Breast epithelium (tissue), 4 donors: Measurements from ENCODE around the gene KLHL22. TPM values are rescaled to one million over a fixed set of nuclear protein-coding genes. Genes with fewer than 3 reads are reported as not detected.
"Not testable (repeated sequence)": the region's sequence is repeated elsewhere in the genome, so short reads cannot be mapped to it uniquely, and the experiment has no call there.

ENCODE experiments used
- DNase-seq, 2 donors: peaks; one replicate each; pipeline ENCODE4 v3.0.0-alpha.2; 2019; ENCODE audit warnings: low spot score in 2 of 2
- H3K27ac ChIP-seq, 2 donors: fragments of 200-600 bp; sonication (generic) in 1 of 2; one replicate each; pipeline ENCODE4 v1.5.1; 2016 to 2019; ENCODE audit warnings: mild to moderate bottlenecking in 1 of 2
- H3K27me3 ChIP-seq, 2 donors: fragments of 200-600 bp; sonication (generic) in 1 of 2; one replicate each; pipeline versions ENCODE4 v1.5.1 to v1.6.0; 2017 to 2019; ENCODE audit warnings: control low read depth in 1 of 2, mild to moderate bottlenecking in 1 of 2
- H3K36me3 ChIP-seq: fragments of 200-600 bp; one replicate; pipeline ENCODE4 v1.5.1; 2019
- H3K4me1 ChIP-seq, 2 donors: fragments of 200-600 bp; sonication (generic); one replicate each; pipeline ENCODE4 v1.5.1; 2016 to 2019; ENCODE audit warnings: control low read depth in 1 of 2
- H3K4me3 ChIP-seq, 3 donors: fragments of 200-600 bp; sonication (generic); 1 replicate in 2 of 3; 2 replicates in 1 of 3; pipeline ENCODE4 v1.5.1; 2016 to 2019; ENCODE audit warnings: mild to moderate bottlenecking in 3 of 3, moderate library complexity in 2 of 3
- H3K9me3 ChIP-seq, 2 donors: fragments of 200-600 bp; sonication (generic) in 1 of 2; one replicate each; pipeline ENCODE4 v1.5.1; 2016 to 2019; ENCODE audit warnings: control low read depth in 1 of 2
- CTCF ChIP-seq, 3 donors: fragments of 450-650 bp; IDR thresholded peaks; one replicate each; pipeline ENCODE4 v1.5.1; 2016 to 2017; ENCODE audit warnings: antibody characterized with exemption in 3 of 3, mild to moderate bottlenecking in 3 of 3, moderate library complexity in 3 of 3
- POLR2A ChIP-seq: fragments of 450-650 bp; IDR thresholded peaks from one replicate; pipeline ENCODE4 v1.6.1; 2016; ENCODE audit warnings: antibody characterized with exemption, mild to moderate bottlenecking, moderate library complexity
- POLR2AphosphoS5 ChIP-seq, 3 donors: sonication (generic); formaldehyde crosslinking; IDR thresholded peaks; one replicate each; pipeline ENCODE4 v1.6.1; 2017; ENCODE audit warnings: antibody characterized with exemption in 3 of 3
- intact Hi-C: fragments of 100-400 bp; cut with DNase I; formaldehyde crosslinking; loops from one replicate; pipeline ENCODE4 v1.15.1; 2023; ENCODE audit warnings: low total_unique reads
- total RNA-seq, 3 donors: library from RNA; depleted of rRNA; stranded (reverse); fragments of >200 nt; gene quantifications; one replicate each; pipeline ENCODE4 v1.1.0, GENCODE V29; 2016

The KLHL22 gene
- total RNA-seq, 3 donors from 2014 or later: 28.5 to 38.0 (median 35.4) TPM

- Histone ChIP-seq H3K4me3 (no peak overlapping the region), H3K36me3 (no peaks in the 10 kb centered on the region), H3K4me1 (peaks cover 5 to 12% of the 10 kb centered on the region in 2 donors), H3K9me3 (no peaks in the 10 kb centered on the region), H3K27ac (peak overlapping the region; percentile 48 to 98), H3K27me3 (no peaks in the 10 kb centered on the region)
- DNase-seq: no peak
- intact Hi-C loops: loop anchor here (10.0 kb wide), 1 partner anchor 63 kb away; no protein-coding TSS in a partner anchor
- TF ChIP-seq POLR2A (no peak), POLR2AphosphoS5 (IDR thresholded peaks at IDR 0.05) (no peak), CTCF (IDR thresholded peaks at IDR 0.05) (no peak)
Observed at GRCh38 chr22:20511578-20512229, 16.1 kb upstream of the KLHL22 start.

DNA sequence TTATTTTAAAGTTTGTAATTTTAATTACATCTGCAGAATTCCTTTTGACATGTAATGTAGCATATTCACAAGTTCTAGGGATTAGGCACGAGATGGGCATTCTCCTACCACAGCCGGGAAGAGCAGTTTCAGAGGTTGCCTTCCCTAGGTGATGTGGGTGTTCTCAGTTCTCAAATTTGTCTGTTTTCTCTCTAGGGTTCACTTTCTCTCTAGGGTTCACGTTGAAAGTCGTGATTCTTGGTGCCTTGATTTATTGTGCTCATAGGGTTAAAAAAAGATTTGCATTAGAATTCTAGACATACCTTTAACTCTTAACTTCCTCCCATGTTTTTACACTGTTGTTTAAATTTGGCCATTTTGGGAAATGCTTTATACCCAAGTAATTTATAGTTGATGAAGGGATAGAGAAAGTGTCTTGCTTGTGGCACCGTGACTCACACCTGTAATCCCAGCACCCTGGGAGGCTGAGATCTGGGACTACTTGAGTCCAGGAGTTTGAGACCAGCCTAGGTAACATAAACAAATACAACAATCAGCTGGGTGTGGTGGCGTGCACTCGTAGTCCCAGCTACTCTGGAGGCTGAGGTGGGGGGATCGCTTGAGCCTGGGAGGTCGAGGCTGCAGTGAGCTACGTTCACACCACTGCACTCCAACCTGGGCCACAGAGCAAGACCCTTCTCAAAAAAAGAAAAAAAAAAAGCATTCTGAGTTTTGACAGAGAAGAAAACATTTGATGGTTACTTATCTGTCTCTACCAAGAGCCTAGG lies 15.4 kb upstream of the KLHL22 start:
- no peaks in the 10 kb centered on the region for H3K27me3 ChIP-seq
- H3K36me3 ChIP-seq: no peaks in the 10 kb centered on the region
- H3K4me1 ChIP-seq: peaks cover 5 to 12% of the 10 kb centered on the region in 2 donors
- intact Hi-C loops: loop anchor here (10.0 kb wide), 1 partner anchor 64 kb away; no protein-coding TSS in a partner anchor
- H3K27ac ChIP-seq: peak overlapping the region; percentile 97 to 98
- no peaks in the 10 kb centered on the region for H3K9me3 ChIP-seq
- H3K4me3 ChIP-seq: no peak overlapping the region
- no peak for DNase-seq
- no peak for TF ChIP-seq POLR2A

DNA sequence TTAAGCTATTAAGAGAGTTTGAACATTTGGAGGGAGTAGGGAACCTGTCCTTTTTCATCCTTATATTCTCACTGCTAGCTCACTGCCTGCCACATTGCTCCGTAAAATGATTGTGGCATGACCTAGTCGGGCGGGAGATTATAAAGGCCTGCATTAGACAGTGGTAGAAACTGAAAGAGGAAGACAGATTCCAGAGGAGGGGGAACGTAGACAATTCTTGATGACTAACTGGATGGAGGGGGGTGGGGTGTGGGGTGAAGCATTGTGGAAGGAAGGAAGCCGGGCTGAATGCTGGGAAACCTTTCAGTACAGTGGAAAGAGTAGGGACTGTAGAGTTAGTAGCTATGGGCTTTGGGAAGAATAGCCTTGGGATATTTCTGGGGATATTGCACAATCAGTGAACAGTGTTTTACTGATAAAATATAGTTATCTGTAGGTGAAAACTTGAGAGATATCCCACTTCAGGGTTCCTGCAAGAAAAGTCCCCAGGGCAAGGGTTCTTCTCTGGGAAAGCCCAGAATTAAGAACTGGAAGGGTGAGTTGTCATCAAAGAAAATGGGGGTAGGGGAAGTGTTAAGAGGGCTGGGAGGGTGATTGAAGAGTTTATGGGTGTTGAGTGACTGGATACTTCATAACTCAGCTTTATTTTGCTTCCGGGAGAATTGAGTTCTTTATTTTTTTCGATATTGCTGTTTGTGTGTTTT lies 13.9 kb upstream of the KLHL22 start:
- H3K4me3 ChIP-seq: peak overlapping the region; percentile 85 to 96 (median 90)
- intact Hi-C loops: loop anchor here (10.0 kb wide), 1 partner anchor 65 kb away; no protein-coding TSS in a partner anchor
- no peaks in the 10 kb centered on the region for H3K27me3 ChIP-seq
- peak in 1 of 2 donors; percentile 73 for DNase-seq
- TF ChIP-seq POLR2AphosphoS5 (IDR thresholded peaks at IDR 0.05): peak in 1 of 3 donors; percentile 55
- TF ChIP-seq POLR2A: no peak
- H3K27ac ChIP-seq: peak overlapping the region; percentile 97 to 98
- peaks cover 5 to 7% of the 10 kb centered on the region in 2 donors for H3K4me1 ChIP-seq
- no peaks in the 10 kb centered on the region for H3K9me3 ChIP-seq
- no peaks in the 10 kb centered on the region for H3K36me3 ChIP-seq

DNA sequence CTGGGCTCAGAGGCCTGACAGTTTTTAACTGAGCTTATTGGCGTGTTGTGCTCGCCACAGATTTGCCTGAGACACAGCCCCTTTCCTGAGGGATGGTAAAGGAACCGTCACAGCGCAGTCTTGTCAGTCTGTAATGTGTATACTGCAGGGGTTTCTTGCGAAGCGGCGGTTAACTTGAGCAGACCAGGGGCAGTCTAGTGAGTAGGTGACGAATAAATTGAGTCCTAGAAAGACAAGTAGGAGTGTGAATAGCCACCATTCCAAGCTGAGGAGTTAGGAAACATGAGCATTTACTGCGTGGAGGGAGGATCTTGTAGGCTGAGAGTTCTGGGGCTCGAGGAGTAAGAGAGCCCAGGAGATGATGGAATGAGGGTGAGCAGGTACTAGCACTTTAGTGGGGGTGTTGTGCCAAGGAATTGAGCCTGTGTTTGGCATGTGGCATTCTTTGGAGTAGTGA lies 13.2 kb upstream of the KLHL22 start:
- Histone ChIP-seq H3K9me3 (no peaks in the 10 kb centered on the region), H3K4me3 (peak overlapping the region; percentile 85 to 96 (median 90)), H3K36me3 (no peaks in the 10 kb centered on the region), H3K27ac (peak overlapping the region; percentile 97 to 98), H3K4me1 (peaks cover 5 to 7% of the 10 kb centered on the region in 2 donors), H3K27me3 (no peaks in the 10 kb centered on the region)
- DNase-seq: no peak
- intact Hi-C loops: no loop called here
- TF ChIP-seq CTCF (IDR thresholded peaks at IDR 0.05): no peak
- TF ChIP-seq POLR2A: no peak

- H3K27ac ChIP-seq: peak overlapping the region; percentile 97 to 98
- H3K4me3 ChIP-seq: peak overlapping the region; percentile 85 to 96 (median 90)
- H3K9me3 ChIP-seq, intact Hi-C loops, H3K4me1 ChIP-seq, H3K27me3 ChIP-seq, DNase-seq, H3K36me3 ChIP-seq: not testable (repeated sequence)
Observed at GRCh38 chr22:20508067-20508755, 12.6 kb upstream of the KLHL22 start.
